Fibroblast of skin of abdomen (primary cell): Measurements from ENCODE around the gene RBMS2. TPM values are rescaled to one million over a fixed set of nuclear protein-coding genes. Genes with fewer than 3 reads are reported as not detected.
"Not testable (repeated sequence)": the region's sequence is repeated elsewhere in the genome, so short reads cannot be mapped to it uniquely, and the experiment has no call there.

Experiments used
- DNase-seq: peaks from one replicate; pipeline ENCODE4 v3.0.0-alpha.2; 2013
- polyA plus RNA-seq, 2 experiments: library from polyadenylated mRNA; unstranded; fragments of 120-200 nt; gene quantifications; one replicate each; pipeline ENCODE4 v1.2.1, GENCODE V29; 2013; ENCODE audit not compliant: insufficient read length in 2 of 2

Gene RBMS2, protein sequence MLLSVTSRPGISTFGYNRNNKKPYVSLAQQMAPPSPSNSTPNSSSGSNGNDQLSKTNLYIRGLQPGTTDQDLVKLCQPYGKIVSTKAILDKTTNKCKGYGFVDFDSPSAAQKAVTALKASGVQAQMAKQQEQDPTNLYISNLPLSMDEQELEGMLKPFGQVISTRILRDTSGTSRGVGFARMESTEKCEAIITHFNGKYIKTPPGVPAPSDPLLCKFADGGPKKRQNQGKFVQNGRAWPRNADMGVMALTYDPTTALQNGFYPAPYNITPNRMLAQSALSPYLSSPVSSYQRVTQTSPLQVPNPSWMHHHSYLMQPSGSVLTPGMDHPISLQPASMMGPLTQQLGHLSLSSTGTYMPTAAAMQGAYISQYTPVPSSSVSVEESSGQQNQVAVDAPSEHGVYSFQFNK
- polyA plus RNA-seq (2013, experiment 1 of 2; ENCODE audit: insufficient read length): 48.2 TPM
- polyA plus RNA-seq (2013, experiment 2 of 2; ENCODE audit: insufficient read length): 45.9 TPM

DNA sequence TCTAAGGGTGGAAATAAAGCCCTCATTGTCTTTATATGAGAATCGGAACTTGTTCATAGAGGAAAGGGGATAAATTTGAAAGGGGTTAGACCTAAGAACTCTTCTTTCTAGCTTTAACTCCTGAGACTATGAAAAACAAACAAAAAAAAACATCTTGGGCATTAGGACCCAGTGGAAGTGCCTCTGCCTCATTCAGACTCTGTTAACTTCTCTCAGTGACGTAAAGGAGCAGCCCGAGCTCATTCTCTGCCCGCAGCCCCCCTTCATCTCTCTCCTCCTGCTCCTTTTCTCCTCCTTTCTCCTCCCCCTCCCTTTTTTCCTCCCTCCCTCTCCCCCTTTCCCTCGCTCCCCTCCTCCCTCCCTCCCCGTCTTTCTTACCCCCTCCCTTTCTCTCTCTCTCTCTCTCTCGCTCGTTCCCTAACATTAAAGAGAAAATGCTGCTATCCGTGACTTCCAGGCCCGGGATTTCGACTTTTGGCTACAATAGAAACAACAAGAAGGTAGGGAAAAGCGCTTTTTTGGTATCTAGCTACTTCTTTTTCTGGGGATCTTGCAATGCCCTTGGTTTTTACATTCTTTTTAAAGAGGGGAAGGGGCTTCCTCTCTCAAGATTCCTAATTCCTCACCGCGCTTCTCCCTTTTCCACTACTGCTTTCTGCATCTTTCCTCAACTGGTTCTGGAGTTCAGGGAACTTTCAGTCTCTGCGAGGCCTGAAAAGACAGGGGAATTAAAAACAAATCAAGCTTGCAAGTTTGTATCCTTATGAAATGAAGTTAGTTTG, at the start of gene RBMS2:
Gene RBMS2 (plus strand): TSS at position 231 of the 782 bp plus-strand sequence. CDS start 204 bp downstream, at position 435.
- DNase-seq: peak; percentile 93

DNA sequence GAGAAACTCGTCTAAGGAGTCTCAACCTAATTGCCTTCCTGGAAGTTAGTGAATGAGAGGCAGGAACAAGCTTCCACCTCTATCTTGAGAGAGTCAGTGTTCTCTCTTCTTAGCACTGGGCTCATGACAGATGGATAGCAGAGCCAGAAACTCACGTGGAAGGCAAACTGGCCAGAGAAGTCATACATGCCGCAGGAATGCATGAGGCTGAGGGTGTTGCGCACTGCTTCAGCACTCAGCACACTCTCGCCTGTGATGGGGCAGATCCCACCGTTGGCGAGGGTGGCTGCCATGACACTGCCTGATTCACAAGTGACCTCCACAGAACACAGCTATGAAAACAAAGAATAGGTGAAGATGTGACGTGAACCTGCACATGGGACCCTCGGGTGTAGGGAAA, 47.2 kb upstream of the RBMS2 start:
- DNase-seq: no peak

DNA sequence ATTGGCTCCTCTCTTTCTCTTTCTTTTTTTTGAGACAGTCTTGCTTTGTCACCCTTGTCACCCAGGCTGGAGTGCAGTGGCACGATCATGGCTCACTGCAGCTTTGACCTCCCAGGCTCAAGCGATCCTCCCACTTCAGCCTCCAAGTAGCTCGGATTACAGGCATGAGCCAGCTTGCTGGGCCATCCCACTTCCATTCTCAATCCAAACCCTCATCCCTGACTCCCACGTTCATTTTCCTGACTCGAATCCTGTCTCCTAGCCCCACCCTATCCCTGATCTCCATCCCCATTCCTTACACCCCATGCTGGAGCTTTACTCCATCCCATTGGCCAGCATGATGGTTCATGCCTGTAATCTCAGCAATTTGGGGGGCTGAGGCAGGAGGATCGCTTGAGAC, 45.5 kb upstream of the RBMS2 start:
- DNase-seq: no peak

DNA sequence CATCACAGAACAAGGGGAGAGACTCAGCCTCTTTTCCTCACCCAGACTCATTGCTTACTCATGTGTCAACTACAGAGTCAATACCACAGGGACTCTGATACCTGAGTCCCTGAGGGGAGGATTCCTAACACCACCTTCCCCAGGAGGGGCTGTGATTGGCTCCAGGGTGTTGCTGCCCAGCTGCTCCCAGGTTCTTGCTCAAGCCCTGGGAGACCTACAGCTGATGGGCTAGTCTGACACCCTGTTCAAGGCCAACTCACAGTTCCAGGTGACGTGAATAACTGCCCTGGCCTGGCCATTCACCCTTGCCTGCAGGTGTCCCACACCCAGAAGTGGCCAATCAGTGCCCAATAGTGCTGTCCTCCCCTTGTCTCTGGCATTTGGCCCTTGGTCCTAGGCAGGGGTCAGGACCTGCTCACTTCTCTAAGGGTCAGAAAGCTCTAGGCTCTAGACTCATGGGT, 44.6 kb upstream of the RBMS2 start:
- DNase-seq: no peak

DNA sequence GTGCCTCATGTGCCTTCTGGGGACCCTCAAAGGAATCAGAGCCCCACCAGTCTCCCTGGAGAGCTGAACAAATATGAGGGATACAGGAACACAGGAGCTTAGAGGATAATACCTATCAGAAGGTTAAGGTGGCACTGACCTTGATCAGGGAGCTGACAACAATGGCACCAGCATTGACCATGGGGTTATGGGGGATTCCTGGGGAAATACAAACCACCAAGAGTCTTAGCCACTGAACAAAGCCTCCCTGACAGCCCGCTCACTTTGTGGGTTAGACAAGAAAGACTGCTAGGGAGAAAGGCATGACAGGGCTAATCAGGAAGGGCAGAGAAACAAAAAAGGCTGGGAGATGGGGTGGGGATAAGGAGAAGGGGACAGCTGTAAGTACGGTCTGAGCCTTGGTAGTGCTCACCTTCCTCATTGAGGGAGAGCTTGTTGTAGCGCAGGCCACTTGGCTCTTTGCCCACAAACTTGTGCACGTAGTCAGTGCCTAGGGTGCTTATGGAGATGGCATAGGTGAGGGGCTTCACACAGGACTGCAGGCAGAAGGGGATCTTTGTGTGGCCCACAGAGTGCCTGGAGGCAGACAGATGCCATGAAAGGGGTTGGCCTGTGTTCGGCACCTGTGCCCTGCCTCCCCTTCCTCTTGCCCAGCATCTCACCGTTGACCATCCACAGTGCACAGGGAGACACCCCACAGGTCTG, 43.9 kb upstream of the RBMS2 start:
- DNase-seq: no peak

DNA sequence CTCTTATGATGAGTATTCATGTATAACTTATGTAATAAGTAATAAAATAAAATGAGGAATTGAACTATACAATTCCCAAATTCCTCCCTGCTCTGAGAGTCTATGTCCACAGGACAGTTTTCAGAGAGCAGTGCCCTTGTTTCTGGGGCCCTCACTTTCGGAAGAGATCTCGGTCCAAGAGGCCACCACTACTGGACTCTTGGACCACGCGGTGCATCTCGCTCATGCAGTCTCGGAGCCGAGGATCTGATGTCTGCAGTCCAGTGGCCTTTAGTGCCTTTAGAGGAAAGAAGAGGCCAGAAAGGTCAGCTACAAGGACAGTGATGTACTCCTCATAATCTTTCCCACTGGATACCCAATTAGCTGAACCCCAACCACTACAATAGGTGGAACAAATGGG, 42.0 kb upstream of the RBMS2 start:
- DNase-seq: no peak

DNA sequence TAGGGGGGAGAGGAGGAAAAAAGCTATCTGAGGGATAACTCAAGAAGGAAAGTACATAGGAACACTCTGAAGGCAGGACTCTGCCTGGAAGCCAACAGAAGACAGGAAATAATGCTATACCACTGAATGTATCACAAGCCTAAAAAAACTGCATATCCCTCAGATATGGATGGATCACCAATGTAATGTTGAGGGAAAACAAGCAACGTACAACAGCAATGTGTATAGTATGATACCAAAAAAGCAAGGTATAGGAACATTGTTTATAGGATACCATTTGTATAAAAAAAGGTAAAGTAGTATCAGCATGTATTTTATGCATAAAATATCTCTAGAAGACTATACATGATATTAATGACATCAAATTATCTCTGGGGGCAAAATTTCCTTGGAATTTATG, 37.1 kb upstream of the RBMS2 start:
- no peak for DNase-seq

DNA sequence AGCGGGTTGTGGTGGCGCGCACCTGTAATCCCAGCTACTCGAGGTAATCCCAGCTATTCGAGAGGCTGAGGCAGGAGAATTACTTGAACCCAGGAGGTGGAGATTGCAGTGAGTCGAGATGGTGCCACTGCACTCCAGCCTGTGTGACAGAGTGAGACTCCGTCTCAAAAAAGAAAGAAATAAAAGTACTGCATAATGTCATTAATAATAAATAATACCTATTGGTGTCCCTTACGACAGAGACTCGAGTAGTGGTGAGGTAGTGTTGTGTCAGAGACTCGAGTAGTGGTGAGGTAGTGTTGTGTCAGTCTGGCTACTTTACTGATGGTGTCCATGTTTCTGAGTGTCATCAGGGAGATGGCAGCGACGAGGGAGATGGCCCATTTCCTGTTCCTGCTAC, 34.9 kb upstream of the RBMS2 start:
- no peak for DNase-seq

DNA sequence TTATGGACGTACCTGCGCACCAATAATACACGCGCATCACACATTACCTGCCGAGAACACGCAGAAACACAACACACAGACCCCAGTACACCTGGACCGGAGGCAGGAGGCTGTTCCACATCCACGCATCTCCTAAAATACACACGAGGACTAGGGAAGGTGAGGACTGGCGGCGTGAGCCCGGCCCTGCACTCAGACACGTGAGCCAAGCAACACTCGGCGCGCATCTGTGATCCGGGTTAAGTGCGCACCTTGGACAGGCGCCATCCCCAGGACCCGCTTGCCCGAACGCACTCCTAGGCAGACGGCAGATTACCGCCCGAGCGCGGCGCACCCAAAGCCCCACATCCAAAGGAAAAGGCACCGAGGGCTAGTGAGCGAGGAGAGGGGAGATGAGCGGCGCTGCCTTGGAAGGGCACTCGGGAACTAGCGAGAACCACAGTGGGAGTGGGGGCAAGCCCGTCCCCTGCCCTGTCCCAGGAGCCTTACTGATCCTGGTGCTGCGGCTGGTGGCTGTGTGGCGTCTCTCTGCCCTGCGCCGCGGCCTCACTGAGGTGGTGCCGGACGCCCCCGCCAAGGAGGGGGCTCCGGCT, 34.1 kb upstream of the RBMS2 start:
- DNase-seq: no peak

DNA sequence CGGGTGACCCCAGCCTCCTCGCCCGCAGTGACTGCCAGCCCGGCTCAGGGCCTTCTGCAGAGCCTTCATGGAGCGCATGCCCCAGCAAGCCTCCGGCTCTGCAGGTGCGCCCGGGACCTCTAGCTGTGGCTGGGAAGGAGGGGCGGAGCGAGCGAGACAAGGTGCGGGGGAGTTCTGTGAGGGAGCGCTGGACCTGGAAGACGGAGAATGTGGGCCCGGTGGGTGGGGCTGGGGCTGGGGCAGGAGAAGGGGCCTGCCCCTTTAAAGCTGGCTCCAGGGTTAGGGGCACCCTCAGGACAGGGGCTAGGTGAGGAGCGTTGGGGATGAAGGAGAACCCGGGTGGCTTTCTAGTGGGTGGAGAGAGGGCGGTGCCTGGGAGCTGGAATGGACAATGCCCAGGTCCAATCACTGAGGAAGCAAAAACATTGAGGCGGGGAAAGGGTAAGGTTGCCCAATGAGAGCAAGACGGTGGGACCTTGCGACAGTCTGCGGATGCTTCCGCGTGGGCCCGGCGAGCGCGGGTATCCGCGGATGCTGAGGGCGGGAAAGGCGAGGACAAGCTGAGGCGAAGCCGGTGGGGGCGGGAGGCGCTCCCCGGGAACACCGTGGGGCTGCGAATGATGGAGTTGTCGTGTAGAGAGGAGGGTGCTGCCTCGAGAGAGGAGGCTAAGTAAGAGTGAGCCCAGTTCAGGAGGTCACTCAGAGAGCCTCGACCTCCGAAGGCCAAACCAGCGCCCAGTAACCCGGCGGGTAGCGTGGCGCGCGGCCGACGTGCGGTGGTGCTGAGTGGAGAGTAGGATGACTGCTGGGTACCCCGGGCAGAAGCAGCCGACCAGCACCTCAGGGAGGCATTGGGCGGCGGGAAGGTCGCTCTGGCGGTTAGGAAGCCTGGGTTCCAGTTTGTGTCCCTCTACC, 33.3 kb upstream of the RBMS2 start, which contains the start of gene GLS2:
Gene GLS2 (minus strand): TSS at position 121 of the 915 bp plus-strand sequence. CDS start 43 bp downstream, at position 78.
- peak; percentile 68 for DNase-seq

DNA sequence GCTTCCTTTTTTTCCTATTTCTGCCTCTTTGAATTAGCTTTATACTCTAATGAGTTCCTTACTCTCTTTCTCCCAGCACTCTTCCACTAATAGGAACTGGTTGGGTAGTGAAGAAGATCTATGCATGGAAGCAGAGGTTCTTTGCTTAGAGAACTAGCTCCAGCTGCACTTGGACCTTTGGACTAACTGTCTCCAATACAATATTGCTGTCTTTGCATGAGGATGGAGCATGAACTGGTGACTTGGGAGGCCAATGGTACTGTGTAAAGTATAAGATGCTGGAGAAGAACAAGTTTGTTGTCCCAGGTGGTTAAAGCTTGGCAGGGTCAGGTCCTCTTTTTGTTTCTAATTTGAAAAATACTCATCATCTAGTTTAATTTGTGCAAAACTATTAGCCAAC, 31.3 kb upstream of the RBMS2 start:
- no peak for DNase-seq

DNA sequence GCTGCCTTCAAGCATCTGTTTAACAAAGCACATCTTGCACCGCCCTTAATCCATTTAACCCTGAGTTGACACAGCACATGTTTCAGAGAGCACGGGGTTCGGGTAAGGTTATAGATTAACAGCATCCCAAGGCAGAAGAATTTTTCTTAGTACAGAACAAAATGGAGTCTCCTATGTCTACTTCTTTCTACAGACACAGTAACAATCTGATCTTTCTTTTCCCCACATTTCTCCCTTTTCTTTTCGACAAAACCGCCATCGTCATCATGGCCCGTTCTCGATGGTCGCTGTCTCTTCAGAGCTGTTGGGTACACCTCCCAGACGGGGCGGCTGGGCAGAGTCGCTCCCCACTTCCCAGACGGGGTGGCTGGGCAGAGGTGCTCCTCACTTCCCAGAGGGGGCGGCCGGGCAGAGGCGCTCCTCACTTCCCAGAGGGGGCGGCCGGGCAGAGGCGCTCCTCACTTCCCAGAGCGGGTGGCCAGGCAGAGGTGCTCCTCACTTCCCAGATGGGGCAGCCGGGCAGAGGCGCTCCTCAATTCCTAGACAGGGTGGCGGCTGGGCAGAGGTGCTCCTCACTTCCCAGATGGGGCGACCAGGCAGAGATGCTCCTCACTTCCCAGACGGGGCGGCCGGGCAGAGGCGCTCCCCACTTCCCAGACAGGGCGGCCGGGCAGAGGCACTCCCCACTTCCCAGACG, 28.1 kb upstream of the RBMS2 start:
- DNase-seq: not testable (repeated sequence)

DNA sequence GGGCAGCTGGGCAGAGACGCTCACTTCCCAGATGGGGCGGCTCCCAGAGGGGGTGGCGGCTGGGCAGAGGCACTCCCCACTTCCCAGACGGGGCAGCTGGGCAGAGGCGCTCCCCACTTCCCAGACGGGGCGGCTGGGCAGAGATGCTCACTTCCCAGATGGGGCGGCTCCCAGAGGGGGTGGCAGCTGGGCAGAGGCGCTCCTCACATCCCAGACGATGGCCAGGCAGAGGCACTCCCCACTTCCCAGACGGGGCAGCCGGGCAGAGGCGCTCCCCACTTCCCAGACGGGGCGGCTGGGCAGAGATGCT, 27.6 kb upstream of the RBMS2 start:
- not testable (repeated sequence) for DNase-seq

DNA sequence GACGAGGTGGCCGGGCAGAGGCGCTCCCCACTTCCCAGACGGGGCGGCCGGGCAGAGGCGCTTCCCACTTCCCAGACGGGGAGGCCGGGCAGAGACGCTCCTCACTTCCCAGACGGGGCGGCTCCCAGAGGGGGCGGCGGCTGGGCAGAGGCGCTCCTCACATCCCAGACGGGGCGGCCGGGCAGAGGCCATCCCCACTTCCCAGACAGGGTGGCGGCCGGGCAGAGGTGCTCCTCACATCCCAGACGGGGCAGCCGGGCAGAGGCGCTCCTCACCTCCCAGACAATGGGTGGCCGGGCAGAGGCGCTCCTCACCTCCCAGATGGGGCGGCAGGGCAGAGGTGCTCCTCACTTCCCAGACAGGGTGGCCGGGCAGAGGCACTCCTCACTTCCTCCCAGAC, 27.1 kb upstream of the RBMS2 start:
- not testable (repeated sequence) for DNase-seq

DNA sequence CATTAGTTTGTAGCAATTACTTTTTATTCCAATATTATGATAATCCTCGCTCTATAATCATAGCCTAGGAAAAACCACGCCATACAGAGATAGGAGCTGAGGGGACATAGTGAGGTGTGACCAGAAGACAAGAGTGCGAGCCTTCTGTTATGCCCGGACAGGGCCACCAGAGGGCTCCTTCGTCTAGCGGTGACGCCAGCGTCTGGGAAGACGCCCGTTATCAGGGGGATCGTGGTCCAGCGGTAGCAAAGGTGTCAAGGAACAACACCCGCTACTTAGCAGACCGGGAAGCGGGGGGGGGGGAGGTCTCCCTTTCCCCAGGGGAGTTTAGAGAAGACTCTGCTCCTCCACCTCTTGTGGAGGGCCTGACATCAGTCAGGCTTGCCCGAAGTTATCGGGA, 24.9 kb upstream of the RBMS2 start:
- DNase-seq: peak; percentile 17

DNA sequence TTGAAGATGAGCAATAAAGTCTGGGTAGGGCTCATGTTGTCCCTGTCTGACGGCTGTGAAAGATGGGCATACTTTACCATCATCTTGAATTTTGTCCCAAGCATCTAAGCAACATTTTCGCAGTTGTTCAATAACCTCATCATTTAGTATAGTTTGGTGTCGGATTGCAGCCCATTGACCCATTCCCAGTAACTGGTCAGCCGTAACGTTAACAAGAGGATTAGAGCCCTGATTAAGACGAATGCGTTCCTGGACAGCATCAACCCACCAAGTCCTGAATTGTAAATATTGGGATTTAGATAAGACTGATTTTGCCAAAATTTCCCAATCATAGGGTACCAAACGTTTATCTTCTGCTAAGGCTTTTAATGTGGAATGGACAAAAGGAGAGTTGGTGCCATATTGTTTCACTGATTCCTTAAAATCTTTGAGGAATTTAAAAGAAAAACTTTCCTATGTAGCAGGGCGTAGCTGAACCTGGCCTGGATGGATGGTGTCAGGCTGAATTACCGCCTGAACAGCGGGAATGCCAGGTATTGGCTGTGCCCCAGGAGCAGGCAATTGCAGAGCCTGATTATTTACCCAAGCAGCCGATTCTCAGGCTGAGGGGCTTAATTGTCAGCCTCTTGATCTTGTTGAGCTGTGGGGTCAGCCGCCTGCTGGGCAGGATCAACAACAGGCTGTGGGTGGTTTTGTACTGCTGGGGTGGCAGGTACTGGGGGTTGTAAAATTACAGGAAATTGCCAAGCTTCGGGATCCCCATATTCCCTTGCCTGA, 23.3 kb upstream of the RBMS2 start:
- DNase-seq: not testable (repeated sequence)

DNA sequence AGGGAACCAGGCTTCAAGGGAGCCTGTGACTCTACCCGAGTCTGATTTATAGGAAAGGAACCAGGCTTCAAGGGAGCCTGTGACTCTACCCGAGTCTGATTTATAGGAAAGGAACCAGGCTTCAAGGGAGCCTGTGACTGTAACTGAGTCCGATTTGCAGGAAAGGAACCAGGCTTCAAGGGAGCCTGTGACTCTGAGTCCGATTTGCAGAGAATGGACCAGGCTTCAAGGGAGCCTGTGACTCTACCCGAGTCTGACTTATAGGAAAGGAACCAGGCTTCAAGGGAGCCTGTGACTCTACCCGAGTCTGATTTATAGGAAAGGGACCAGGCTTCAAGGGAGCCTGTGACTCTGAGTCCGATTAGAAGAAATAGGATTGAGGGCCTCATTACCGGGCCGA, 22.2 kb upstream of the RBMS2 start:
- not testable (repeated sequence) for DNase-seq

DNA sequence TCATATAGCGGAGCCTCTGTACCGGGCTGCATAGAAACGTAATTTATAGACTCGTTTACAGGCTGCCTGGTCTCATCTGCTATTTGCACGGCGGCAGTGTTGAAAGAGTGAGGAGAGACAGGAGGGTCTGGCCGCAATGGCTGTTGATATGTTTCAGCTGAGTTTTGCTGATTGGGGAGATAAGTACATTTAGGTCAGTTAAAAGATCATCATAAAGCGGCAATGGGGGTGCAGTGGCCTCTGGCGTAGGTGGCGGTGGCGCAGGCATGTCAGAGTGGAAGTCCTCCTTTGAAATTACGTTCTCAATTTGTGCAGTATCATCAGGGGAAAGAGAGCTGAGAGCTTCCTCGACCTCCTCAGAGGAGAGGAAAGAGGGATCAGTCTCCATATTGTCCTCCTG, 21.7 kb upstream of the RBMS2 start:
- DNase-seq: not testable (repeated sequence)

DNA sequence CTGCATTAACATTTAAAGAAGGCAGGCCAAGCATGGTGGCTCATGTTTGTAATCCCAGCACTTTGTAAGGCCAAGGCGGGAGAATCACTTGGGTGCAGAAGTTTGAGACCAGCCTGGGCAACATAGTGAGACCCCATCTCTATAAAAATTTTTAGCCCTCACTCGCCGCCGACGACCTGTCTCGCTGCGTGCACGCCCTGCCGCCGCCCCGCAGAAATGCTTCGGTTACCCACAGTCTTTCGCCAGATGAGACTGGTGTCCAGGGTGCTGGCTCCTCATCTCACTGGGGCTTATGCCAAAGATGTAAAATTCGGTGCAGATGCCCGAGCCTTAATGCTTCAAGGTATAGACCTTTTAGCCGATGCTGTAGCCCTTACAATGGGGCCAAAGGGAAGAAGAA, 10.8 kb upstream of the RBMS2 start:
- DNase-seq: no peak

DNA sequence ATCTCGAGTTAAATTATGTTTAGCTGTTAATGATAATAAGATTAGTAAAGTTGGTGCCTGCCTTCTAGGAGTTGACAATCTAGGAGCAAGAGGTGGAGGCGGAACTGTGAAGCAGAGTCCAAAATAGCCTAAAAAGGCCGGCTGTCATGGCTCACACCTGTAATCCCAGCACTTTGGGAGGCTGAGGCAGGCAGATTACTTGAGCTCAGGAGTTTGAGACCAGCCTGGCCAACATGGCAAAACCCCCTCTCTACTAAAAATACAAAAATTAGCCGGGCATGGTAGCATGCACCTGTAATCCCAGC, 7.7 kb upstream of the RBMS2 start:
- not testable (repeated sequence) for DNase-seq
